Testis (tissue), 2 donors: ENCODE measurements around the gene INPPL1.

Experiments
- CTCF ChIP-seq, 3 experiments: fragments of 450-650 bp in 2 of 3; fragments of 200-600 bp in 1 of 3; sonication (generic) in 1 of 3; IDR thresholded peaks; one replicate each; pipeline ENCODE4 v1.5.1; 2016 to 2019; ENCODE audit warnings: antibody characterized with exemption in 3 of 3, mild to moderate bottlenecking in 2 of 3, moderate library complexity in 1 of 3
- POLR2A ChIP-seq: fragments of 450-650 bp; IDR thresholded peaks from one replicate; pipeline ENCODE4 v1.6.1; 2017; ENCODE audit warnings: antibody characterized with exemption, mild to moderate bottlenecking, moderate library complexity

GRCh38 chr11:72283947-72284346, 59.4 kb downstream of the INPPL1 start:
- no peak for TF ChIP-seq CTCF (IDR thresholded peaks at IDR 0.05)
- TF ChIP-seq POLR2A = no peak
